OCI-LY7 (cell line): Measurements from ENCODE around the gene TFRC.

Experiments
- EZH2phosphoT487 ChIP-seq: fragments of 200-600 bp; sonication (generic); IDR thresholded peaks from 2 replicates; pipeline ENCODE4 v1.6.1; 2018; ENCODE audit warnings: low read depth, borderline replicate concordance, mild to moderate bottlenecking, mixed run types, antibody characterized with exemption, low read length, moderate library complexity, mixed read lengths
- TF ChIP-seq, protein P1 (sequence below): fragments of 200-600 bp; sonication (generic); conservative IDR thresholded peaks from 2 replicates; pipeline ENCODE4 v1.5.1; 2014; ENCODE audit warnings: mild to moderate bottlenecking, antibody characterized with exemption, low read length, moderate library complexity, mixed read lengths

DNA sequence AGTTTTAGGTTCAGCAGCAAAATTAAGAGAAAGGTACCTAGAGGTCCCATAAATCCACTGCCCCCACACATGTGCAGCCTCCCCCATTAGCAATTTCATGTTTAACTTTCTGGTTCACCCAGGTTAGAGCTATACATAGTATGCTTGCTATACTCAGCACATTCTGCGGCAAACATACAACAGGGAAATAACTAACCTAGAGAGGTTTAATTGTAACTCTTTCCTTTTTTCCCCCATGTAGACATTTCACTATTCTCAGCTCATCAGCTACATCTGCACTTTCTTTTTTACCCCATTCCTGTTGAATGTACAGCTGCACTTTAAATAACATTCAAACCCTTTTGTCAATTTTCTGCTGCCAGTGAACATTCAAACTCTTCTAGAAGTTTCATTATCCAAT is 21.1 kb downstream of the TFRC start:
- TF ChIP-seq, protein P1, sequence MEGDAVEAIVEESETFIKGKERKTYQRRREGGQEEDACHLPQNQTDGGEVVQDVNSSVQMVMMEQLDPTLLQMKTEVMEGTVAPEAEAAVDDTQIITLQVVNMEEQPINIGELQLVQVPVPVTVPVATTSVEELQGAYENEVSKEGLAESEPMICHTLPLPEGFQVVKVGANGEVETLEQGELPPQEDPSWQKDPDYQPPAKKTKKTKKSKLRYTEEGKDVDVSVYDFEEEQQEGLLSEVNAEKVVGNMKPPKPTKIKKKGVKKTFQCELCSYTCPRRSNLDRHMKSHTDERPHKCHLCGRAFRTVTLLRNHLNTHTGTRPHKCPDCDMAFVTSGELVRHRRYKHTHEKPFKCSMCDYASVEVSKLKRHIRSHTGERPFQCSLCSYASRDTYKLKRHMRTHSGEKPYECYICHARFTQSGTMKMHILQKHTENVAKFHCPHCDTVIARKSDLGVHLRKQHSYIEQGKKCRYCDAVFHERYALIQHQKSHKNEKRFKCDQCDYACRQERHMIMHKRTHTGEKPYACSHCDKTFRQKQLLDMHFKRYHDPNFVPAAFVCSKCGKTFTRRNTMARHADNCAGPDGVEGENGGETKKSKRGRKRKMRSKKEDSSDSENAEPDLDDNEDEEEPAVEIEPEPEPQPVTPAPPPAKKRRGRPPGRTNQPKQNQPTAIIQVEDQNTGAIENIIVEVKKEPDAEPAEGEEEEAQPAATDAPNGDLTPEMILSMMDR: no peak
- TF ChIP-seq EZH2phosphoT487: no peak
